NAMALWA (cell line): ENCODE data around the gene MASP2.

Experiments
- DNase-seq: peaks from one replicate; pipeline ENCODE4 v3.0.0-alpha.2; 2015; ENCODE audit warnings: low spot score

Gene MASP2

DNA sequence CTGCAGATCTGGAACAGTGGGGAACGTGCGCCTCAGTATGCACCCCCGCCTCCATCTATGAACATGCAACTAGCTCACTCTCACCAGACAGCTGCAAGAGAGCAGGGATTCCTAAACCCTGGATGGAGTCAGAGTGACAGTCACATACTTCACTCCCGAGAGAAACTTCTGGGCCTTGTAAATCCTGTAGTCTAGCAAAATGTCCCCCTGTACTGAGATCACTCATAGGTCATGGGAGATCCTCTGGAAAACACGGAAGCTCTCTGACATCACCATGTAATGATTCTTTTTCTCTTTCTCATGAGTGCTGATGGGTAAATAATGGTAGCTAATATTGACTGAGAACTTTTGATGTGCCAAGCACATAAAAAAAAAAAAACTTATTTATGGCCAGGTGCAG lies 57.9 kb downstream of the MASP2 start:
- no peak for DNase-seq

DNA sequence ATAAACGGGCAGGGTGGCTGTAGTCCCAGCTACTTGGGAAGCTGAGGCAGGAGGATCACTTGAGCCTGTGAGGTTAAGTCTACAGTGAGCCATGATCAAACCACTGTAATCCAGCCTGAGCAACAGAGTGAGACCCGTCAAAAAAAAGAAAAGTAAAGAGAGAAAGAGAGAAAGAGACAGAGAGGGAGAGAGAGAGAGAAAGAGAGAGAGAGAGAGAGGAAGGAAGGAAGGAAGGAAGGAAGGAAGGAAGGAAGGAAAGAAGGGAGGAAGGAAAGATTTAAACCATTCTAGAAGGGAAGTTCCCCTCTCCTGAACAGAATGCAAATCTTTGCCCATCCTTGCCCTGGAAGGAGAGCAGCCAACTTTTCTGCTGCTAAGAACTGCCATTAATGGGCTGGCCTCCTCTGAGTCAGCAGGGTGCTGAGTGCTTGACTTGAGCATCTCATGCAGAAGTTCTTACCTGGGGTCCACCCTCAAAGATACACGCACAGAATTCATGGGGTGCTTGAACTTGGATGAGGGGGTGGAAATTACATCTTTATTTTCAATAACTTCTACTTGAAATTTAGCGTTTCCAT lies 59.1 kb downstream of the MASP2 start:
- DNase-seq, result no peak

GRCh38 chr1:10986525-10986890 lies 60.5 kb downstream of the MASP2 start:
- no peak for DNase-seq

DNA sequence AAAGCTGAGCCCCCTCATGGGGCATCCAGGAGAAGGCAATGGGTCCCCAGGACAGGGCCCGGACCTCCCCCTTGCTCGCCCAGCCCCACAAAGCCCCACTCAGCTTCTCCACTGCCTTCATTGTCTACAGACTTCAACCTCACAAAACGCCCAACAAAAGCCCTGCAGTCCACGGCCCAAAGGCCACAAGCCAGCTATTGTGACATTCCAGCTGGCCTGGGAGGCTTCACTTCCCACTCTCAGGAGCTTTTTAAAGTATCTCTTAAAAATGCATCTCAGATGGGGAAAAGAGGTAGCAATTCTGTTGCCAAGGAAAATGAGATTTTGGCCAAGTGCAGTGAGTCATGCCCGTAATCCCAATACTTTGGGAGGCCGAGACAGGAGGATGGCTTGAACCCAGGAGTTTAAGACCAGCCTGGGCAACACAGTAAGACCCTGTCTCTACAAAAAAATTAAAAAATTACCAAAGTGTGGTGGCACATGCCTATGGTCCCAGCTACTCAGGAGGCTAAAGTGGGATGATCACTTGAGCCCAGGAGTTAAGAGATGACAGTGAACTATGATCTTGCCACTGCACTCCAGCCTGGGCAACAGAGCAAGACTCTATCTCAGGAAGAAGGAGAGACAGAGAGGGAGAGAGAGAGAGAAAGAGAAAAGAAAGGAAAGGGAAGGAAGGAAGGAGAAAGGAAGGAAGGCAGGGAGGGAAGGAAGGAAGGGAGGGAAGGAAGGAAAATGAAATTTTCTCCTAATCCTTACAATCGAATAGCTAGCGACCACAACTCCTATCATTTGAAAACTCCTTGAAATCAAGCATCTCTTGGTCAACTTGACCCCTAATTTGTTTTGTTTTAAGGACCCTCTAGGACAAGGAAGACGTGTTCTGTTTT lies 66.0 kb downstream of the MASP2 start:
- no peak for DNase-seq

DNA sequence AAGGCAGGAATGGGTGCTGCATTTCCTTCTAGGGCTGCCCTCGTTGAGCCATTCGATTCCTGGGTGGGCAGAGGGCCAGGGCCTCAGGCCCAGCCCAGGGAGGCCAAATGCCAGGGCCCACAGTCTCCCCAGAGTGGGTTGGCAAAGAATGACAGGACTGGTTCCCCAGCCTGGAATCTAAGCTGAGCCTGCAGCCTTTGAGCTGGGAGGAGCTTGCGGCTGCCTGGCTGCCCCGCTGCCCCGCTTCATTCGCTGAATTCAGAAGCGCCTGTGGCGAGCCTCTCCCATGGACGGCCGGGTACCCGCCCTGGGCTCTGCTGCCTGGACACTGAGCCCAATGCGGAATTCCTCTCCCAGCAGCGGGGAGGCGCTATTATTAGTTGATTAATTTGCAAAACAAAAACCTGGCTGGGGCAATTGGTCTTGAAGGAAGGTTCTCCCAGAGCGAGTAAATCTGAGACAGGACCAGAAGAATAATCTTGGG lies 66.9 kb downstream of the MASP2 start:
- no peak for DNase-seq

DNA sequence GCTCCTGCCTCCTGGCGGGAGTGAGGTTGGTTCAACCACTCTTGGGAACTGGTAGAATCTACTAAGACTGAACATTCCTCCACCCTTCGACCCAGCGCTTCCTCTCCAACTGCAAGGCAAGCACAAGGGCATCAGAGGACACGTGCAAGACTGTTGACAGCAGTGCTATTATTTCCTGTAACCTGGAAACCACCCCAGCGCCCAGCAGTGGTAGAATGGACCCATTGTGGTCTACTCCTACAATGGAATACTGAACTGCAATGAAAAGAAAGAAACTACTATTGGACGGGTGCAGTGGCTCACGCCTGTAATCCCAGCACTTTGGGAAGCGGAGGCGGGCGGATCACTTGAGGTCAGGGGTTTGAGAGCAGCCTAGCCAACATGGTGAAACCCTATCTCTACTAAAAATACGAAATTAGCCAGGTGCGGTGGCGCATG lies 67.5 kb downstream of the MASP2 start:
- no peak for DNase-seq

DNA sequence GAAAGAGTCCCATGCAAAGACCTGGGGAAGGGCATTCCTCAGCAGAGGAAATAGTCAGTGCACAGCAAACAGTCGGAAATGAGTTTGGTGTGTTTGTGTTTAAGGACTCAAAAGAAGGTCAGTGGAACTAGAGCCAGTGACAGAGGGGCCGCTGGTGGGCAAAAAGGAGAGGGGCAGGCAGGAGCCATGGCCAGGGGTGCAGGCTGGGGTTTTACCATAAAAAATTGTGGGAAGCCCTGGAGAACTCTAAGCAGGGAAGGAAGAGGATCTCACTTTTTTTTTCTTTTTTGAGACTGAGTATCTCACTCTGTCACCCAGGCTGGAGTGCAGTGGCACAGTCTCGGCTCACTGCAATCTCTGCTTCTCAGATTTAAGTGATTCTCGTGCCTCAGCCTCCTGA lies 68.3 kb downstream of the MASP2 start:
- DNase-seq, result no peak
